Measurements from ENCODE around the gene SLFN14. TPM values are rescaled to one million over a fixed set of nuclear protein-coding genes. Genes with fewer than 3 reads are reported as not detected.

Gene SLFN14
- total and polyA plus RNA-seq, 2 of the 4 experiments (the other 2 are of a cell fraction) = not detected

DNA sequence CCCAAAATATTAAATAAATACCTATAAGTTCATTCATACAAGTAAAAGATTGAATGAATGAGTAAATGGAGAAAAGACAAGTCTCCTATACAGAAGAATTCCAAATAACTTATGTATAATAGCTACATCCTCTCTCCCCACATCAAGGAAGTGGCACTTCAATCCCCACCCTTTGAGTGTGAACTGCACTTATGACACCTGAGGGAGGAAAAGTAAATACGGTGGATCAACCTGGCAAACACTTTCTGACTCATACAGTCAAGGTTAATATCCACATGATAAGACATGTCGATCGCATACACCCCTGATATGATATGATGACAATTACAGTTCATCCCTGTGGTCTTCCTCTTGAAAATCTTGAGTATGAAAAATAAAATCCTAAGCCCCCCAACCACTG, 41.2 kb downstream of the SLFN14 start:
- H4K8ac ChIP-seq (ENCODE audit: low read depth in 2 of 2, low read length in 2 of 2) = no peak overlapping the region
- dilution Hi-C loops (cut with HindIII; ENCODE audit: low sequenced_read_pairs, unreplicated experiment) (no loop called here), in situ Hi-C loops (cut with MboI; ENCODE audit: low sequenced_read_pairs) (no loop called here), intact Hi-C loops (cut with micrococcal nuclease) (no loop called here)
- no peak overlapping the region for H2BK5ac ChIP-seq (ENCODE audit: low read depth, low read length, poor library complexity, severe bottlenecking)
- H3K4ac ChIP-seq (ENCODE audit: low read depth, low read length) = no peak overlapping the region
- H3K4me1 ChIP-seq (ENCODE audit: control insufficient read depth, insufficient read depth, low read length) = no peaks in the 10 kb centered on the region
- peaks cover 19% of the 10 kb centered on the region for H3K27me3 ChIP-seq (ENCODE audit: control insufficient read depth, insufficient read depth, low read length)
- no peak overlapping the region for H3K23ac ChIP-seq (ENCODE audit: low read depth, low read length)
- no peak overlapping the region for H2BK120ac ChIP-seq (ENCODE audit: low read depth, low read length)
- no peak overlapping the region for H2BK20ac ChIP-seq (ENCODE audit: low read depth, low read length)
- no peaks in the 10 kb centered on the region for H3K9me3 ChIP-seq (ENCODE audit: control insufficient read depth, insufficient read depth, low read length)
- H3K9ac ChIP-seq (ENCODE audit: low read depth, low read length) = no peak overlapping the region
- H3K79me1 ChIP-seq (ENCODE audit: low read depth in 1 of 2, low read length in 2 of 2) = no peaks in the 10 kb centered on the region
- H2AK9ac ChIP-seq (replicated peaks; ENCODE audit: low read depth, low read length, poor library complexity) = no peak overlapping the region
- no peaks in the 10 kb centered on the region for H3K36me3 ChIP-seq (ENCODE audit: control insufficient read depth, insufficient read depth, low read length)
- no peak overlapping the region for H4K91ac ChIP-seq (ENCODE audit: insufficient read depth, low read depth, low read length)
- TF ChIP-seq FOS (IDR thresholded peaks at IDR 0.05; ENCODE audit: low read depth, low read length) (no peak), MAFK (IDR thresholded peaks at IDR 0.05; ENCODE audit: low read depth, low read length) (no peak), RAD21 (IDR thresholded peaks at IDR 0.05; ENCODE audit: low read length) (no peak), RFX5 (IDR thresholded peaks at IDR 0.05; ENCODE audit: low read depth, low read length) (no peak), MXI1 (IDR thresholded peaks at IDR 0.05; ENCODE audit: borderline replicate concordance, low read depth, low read length) (no peak), BHLHE40 (IDR thresholded peaks at IDR 0.05; ENCODE audit: low read depth, low read length) (no peak), NFE2L2 (IDR thresholded peaks at IDR 0.05; ENCODE audit: low read depth, low read length) (no peak), CEBPB (IDR thresholded peaks at IDR 0.05; ENCODE audit: low read depth, low read length) (no peak), SMC3 (IDR thresholded peaks at IDR 0.05; ENCODE audit: low read depth, low read length) (no peak), MAZ (IDR thresholded peaks at IDR 0.05; ENCODE audit: borderline replicate concordance, low read depth, low read length) (no peak)
- TF ChIP-seq, protein P1, sequence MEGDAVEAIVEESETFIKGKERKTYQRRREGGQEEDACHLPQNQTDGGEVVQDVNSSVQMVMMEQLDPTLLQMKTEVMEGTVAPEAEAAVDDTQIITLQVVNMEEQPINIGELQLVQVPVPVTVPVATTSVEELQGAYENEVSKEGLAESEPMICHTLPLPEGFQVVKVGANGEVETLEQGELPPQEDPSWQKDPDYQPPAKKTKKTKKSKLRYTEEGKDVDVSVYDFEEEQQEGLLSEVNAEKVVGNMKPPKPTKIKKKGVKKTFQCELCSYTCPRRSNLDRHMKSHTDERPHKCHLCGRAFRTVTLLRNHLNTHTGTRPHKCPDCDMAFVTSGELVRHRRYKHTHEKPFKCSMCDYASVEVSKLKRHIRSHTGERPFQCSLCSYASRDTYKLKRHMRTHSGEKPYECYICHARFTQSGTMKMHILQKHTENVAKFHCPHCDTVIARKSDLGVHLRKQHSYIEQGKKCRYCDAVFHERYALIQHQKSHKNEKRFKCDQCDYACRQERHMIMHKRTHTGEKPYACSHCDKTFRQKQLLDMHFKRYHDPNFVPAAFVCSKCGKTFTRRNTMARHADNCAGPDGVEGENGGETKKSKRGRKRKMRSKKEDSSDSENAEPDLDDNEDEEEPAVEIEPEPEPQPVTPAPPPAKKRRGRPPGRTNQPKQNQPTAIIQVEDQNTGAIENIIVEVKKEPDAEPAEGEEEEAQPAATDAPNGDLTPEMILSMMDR (conservative IDR thresholded peaks at IDR 0.05; ENCODE audit: low read depth, low read length) = no peak
- TF ChIP-seq, protein P2, sequence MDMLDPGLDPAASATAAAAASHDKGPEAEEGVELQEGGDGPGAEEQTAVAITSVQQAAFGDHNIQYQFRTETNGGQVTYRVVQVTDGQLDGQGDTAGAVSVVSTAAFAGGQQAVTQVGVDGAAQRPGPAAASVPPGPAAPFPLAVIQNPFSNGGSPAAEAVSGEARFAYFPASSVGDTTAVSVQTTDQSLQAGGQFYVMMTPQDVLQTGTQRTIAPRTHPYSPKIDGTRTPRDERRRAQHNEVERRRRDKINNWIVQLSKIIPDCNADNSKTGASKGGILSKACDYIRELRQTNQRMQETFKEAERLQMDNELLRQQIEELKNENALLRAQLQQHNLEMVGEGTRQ (IDR thresholded peaks at IDR 0.05; ENCODE audit: low read depth, low read length) = no peak
- H3K18ac ChIP-seq (ENCODE audit: low read depth, low read length) = no peak overlapping the region
- ATAC-seq (ENCODE audit: low read depth) (no peak), DNase-seq (no peak)
- H3K14ac ChIP-seq (replicated peaks; ENCODE audit: low read depth, low read length) = no peak overlapping the region
- no peak overlapping the region for H3K4me2 ChIP-seq (ENCODE audit: low read depth, low read length)
- POLR2A ChIA-PET (ENCODE audit: unreplicated experiment) = no interaction called here
- H4K20me1 ChIP-seq (ENCODE audit: insufficient read depth, low read length) = no peaks in the 10 kb centered on the region
- no peak overlapping the region for H2AFZ ChIP-seq (replicated peaks; ENCODE audit: low read length, poor library complexity)
- no peak overlapping the region for H3K4me3 ChIP-seq (ENCODE audit: insufficient read depth, low read depth, low read length)
- BruUV-seq (replicated peaks) = no TSS peak
- H2BK15ac ChIP-seq (ENCODE audit: low read depth, low read length) = no peak overlapping the region
- CTCF ChIA-PET = no interaction called here
- no peak overlapping the region for H3K27ac ChIP-seq (ENCODE audit: insufficient read depth, low read length)
- no CpG with 5 or more reads among the region's 3 CpGs for WGBS, 2 experiments (ENCODE audit: extremely low coverage in 2 of 2, insufficient read length in 1 of 2)
- H3K56ac ChIP-seq (ENCODE audit: extremely low read depth, insufficient read depth, low read length) = no peak overlapping the region
- no peak overlapping the region for H4K5ac ChIP-seq (ENCODE audit: low read depth, low read length)
- no peaks in the 10 kb centered on the region for H3K9me1 ChIP-seq (ENCODE audit: insufficient read depth, low read length)
- H2AK5ac ChIP-seq (ENCODE audit: low read depth, low read length) = no peak overlapping the region

All from IMR-90 (cell line).